PC-3 (cell line): Measurements from ENCODE around the gene REXO4. TPM values are rescaled to one million over a fixed set of nuclear protein-coding genes. Genes with fewer than 3 reads are reported as not detected.

ENCODE experiments used
- ATAC-seq: fragments of 200-7000 bp; cut with Tn5 transposase; 2 replicates; pipeline ENCODE4 v1.9.1; 2020; ENCODE audit warnings: mild to moderate bottlenecking, moderate library complexity
- BruUV-seq: library from RNA; stranded (reverse); fragments of 400-500 nt; replicated peaks from 2 replicates; lab custom pipeline; 2021; lab: Mats Ljungman, UMichigan
- CTCF ChIA-PET: fragments of 300-600 bp; sonication (Branson Sonifier 250); formaldehyde crosslinking; loops from one replicate; lab custom pipeline; 2022; ENCODE audit warnings: antibody characterized with exemption; lab: Charles Lee
- POLR2A ChIA-PET: fragments of 300-600 bp; sonication (Branson Sonifier 250); formaldehyde crosslinking; loops from one replicate; lab custom pipeline; 2022; ENCODE audit warnings: antibody characterized with exemption; ENCODE audit not compliant: unreplicated experiment; lab: Charles Lee
- DNase-seq: peaks from one replicate; pipeline ENCODE4 v3.0.0-alpha.2; 2015
- H2AFZ ChIP-seq: fragments of 300-600 bp; sonication (generic); 2 replicates; pipeline ENCODE4 v1.6.0; 2016; ENCODE audit warnings: antibody characterized with exemption, low read length
- H3F3A ChIP-seq: fragments of 300-600 bp; sonication (generic); one replicate; pipeline ENCODE4 v1.6.0; 2017; ENCODE audit warnings: antibody characterized with exemption, low read length, control low read depth, mild to moderate bottlenecking; ENCODE audit not compliant: unreplicated experiment
- H3K27ac ChIP-seq: fragments of 300-600 bp; sonication (generic); 2 replicates; pipeline ENCODE4 v1.5.1; 2016; ENCODE audit warnings: mild to moderate bottlenecking, low read length
- H3K27me3 ChIP-seq: fragments of 300-600 bp; sonication (generic); 2 replicates; pipeline ENCODE4 v1.6.1; 2016; ENCODE audit warnings: low read length, mixed read lengths
- H3K36me3 ChIP-seq: fragments of 300-600 bp; sonication (generic); 2 replicates; pipeline ENCODE4 v1.6.1; 2016; ENCODE audit warnings: low read depth, mixed run types, low read length, mixed read lengths
- H3K4me1 ChIP-seq: fragments of 300-600 bp; sonication (generic); 2 replicates; pipeline ENCODE4 v1.5.1; 2016; ENCODE audit warnings: low read length; ENCODE audit not compliant: insufficient read depth
- H3K4me2 ChIP-seq: fragments of 300-600 bp; sonication (generic); 2 replicates; pipeline ENCODE4 v1.6.0; 2016; ENCODE audit warnings: low read length
- H3K4me3 ChIP-seq: fragments of 300-600 bp; sonication (generic); 2 replicates; pipeline ENCODE4 v1.5.1; 2016; ENCODE audit warnings: mild to moderate bottlenecking, low read length, mixed read lengths
- H3K79me2 ChIP-seq: fragments of 300-600 bp; sonication (generic); 2 replicates; pipeline ENCODE4 v1.6.1; 2017; ENCODE audit warnings: low read length, mixed read lengths
- H3K9ac ChIP-seq: fragments of 300-600 bp; sonication (generic); 2 replicates; pipeline ENCODE4 v1.6.0; 2016; ENCODE audit warnings: mild to moderate bottlenecking, low read length
- H3K9me2 ChIP-seq: fragments of 300-600 bp; sonication (generic); replicated peaks from 2 replicates; pipeline ENCODE4 v1.6.1; 2016; ENCODE audit warnings: mixed run types, low read length, mixed read lengths
- H3K9me3 ChIP-seq: fragments of 300-600 bp; sonication (generic); 2 replicates; pipeline ENCODE4 v1.6.1; 2016; ENCODE audit warnings: low read length, mixed read lengths
- H4K20me1 ChIP-seq: fragments of 300-600 bp; sonication (generic); 2 replicates; pipeline ENCODE4 v1.6.1; 2016; ENCODE audit warnings: low read length, mixed read lengths
- EZH2 ChIP-seq: fragments of 300-600 bp; sonication (generic); IDR thresholded peaks from one replicate; pipeline ENCODE4 v1.6.1; 2017; ENCODE audit warnings: antibody characterized with exemption, mild to moderate bottlenecking, low read length; ENCODE audit not compliant: unreplicated experiment
- EZH2phosphoT487 ChIP-seq: fragments of 300-600 bp; sonication (generic); IDR thresholded peaks from 2 replicates; pipeline ENCODE4 v1.6.1; 2018; ENCODE audit warnings: mild to moderate bottlenecking, antibody characterized with exemption, low read length, borderline replicate concordance
- intact Hi-C: fragments of 100-400 bp; cut with micrococcal nuclease; formaldehyde crosslinking; loops from 2 replicates; pipeline ENCODE4 v1.9.0; 2023
- total RNA-seq: library from RNA; depleted of rRNA; stranded (reverse); fragments of >200 nt; gene quantifications from 2 replicates; pipeline ENCODE4 v1.2.3, GENCODE V29; 2014
- TF ChIP-seq, protein P1 (sequence below): fragments of 300-600 bp; sonication (generic); conservative IDR thresholded peaks from 2 replicates; pipeline ENCODE4 v1.5.1; 2017; ENCODE audit warnings: antibody characterized with exemption, low read depth, mild to moderate bottlenecking, low read length

Gene REXO4
- total RNA-seq, 1 experiment from 2014 or later, result 34.1 TPM

DNA sequence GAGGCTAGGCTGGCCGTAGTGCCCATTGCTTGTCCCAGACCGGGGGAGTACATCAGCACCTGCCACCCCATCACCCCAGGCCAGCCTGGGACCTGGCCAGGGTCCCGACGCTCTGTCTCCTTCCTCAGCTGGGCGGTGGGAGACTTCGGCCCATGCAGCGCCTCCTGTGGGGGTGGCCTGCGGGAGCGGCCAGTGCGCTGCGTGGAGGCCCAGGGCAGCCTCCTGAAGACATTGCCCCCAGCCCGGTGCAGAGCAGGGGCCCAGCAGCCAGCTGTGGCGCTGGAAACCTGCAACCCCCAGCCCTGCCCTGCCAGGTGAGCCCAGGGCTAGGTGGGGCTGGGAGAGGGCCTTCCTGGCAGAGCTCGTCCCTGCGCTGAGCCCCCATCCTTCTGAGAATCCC lies 25.4 kb upstream of the REXO4 start:
- no peak overlapping the region for H3K27ac ChIP-seq
- no peaks in the 10 kb centered on the region for H3K27me3 ChIP-seq
- no TSS peak for BruUV-seq
- H3F3A ChIP-seq, result no peaks in the 10 kb centered on the region
- no peak for DNase-seq
- POLR2A ChIA-PET, result no interaction called here
- no peak overlapping the region for H3K9ac ChIP-seq
- H3K4me1 ChIP-seq, result no peaks in the 10 kb centered on the region
- intact Hi-C loops, result no loop called here
- CTCF ChIA-PET, result no interaction called here
- no peaks in the 10 kb centered on the region for H4K20me1 ChIP-seq
- no peaks in the 10 kb centered on the region for H3K79me2 ChIP-seq
- no peak for ATAC-seq
- no peak overlapping the region for H2AFZ ChIP-seq
- TF ChIP-seq, protein P1, sequence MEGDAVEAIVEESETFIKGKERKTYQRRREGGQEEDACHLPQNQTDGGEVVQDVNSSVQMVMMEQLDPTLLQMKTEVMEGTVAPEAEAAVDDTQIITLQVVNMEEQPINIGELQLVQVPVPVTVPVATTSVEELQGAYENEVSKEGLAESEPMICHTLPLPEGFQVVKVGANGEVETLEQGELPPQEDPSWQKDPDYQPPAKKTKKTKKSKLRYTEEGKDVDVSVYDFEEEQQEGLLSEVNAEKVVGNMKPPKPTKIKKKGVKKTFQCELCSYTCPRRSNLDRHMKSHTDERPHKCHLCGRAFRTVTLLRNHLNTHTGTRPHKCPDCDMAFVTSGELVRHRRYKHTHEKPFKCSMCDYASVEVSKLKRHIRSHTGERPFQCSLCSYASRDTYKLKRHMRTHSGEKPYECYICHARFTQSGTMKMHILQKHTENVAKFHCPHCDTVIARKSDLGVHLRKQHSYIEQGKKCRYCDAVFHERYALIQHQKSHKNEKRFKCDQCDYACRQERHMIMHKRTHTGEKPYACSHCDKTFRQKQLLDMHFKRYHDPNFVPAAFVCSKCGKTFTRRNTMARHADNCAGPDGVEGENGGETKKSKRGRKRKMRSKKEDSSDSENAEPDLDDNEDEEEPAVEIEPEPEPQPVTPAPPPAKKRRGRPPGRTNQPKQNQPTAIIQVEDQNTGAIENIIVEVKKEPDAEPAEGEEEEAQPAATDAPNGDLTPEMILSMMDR, result no peak
- TF ChIP-seq EZH2 (no peak), EZH2phosphoT487 (no peak)
- H3K4me2 ChIP-seq, result no peak overlapping the region
- H3K9me3 ChIP-seq, result no peaks in the 10 kb centered on the region
- H3K36me3 ChIP-seq, result no peaks in the 10 kb centered on the region
- no peak overlapping the region for H3K4me3 ChIP-seq
- no peaks in the 10 kb centered on the region for H3K9me2 ChIP-seq

DNA sequence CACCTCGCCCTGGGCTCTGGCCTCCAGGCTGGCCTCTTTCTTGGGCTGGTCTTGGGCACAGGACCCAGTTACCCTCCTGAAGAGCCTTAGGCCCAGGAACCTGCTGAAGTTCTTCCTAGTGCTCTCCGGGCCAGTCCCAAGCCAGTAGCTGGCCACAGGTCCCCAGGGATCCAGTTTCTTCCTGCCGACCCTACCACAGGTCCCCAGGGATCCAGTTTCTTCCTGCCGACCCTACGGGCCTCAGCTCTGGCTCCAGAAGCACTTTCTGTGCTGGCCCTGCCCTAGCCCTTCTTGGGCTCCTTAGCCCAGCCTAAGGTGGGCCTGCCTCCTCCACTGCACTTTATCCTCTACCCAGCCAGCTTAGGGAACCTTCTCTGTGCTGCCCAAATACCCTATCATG lies 23.8 kb upstream of the REXO4 start:
- Histone ChIP-seq H3K9ac (no peak overlapping the region), H3K4me1 (no peaks in the 10 kb centered on the region), H3K4me2 (no peak overlapping the region), H3K36me3 (no peaks in the 10 kb centered on the region), H3K27me3 (no peaks in the 10 kb centered on the region), H2AFZ (no peak overlapping the region), H3K9me3 (no peaks in the 10 kb centered on the region), H3K4me3 (no peak overlapping the region), H3K79me2 (no peaks in the 10 kb centered on the region), H4K20me1 (no peaks in the 10 kb centered on the region), H3K9me2 (no peaks in the 10 kb centered on the region), H3K27ac (no peak overlapping the region), H3F3A (no peaks in the 10 kb centered on the region)
- intact Hi-C loops, result no loop called here
- ChIA-PET POLR2A (no interaction called here), CTCF (no interaction called here)
- DNase-seq (no peak), ATAC-seq (no peak)
- no peak for TF ChIP-seq EZH2
- TF ChIP-seq EZH2phosphoT487, result no peak
- TF ChIP-seq, protein P1, result no peak
- BruUV-seq, result no TSS peak

DNA sequence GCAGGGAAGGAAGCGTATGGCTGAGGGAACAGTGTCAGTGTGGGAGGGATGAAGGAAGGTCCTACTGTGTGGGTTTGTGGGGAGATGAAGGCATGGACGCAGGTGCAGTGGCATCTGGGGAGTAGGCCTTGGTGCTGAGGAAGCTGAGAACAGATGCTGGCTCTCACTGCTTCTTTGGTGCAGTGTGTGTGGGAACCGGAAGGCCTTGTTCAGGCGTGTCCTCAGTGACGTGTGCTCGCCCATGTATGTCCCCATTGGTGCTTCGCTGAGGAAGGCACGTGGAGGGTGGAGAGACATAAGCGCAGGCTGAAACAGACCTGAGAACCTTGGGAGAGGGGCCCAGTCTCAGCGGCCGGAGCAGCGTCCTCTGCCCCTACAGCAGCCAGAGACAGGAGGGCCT lies 23.1 kb upstream of the REXO4 start:
- no peak for ATAC-seq
- H4K20me1 ChIP-seq, result no peaks in the 10 kb centered on the region
- ChIA-PET POLR2A (interaction anchor here (0.6 kb wide), 1 partner anchor 553 kb away, joined by 3 read pairs; no protein-coding TSS in a partner anchor), CTCF (no interaction called here)
- no peaks in the 10 kb centered on the region for H3K79me2 ChIP-seq
- H3K4me1 ChIP-seq, result no peaks in the 10 kb centered on the region
- no peaks in the 10 kb centered on the region for H3F3A ChIP-seq
- no peak overlapping the region for H3K27ac ChIP-seq
- DNase-seq, result no peak
- H3K9ac ChIP-seq, result no peak overlapping the region
- intact Hi-C loops, result no loop called here
- TF ChIP-seq, protein P1, result no peak
- no peak for TF ChIP-seq EZH2phosphoT487
- no peak for TF ChIP-seq EZH2
- H3K4me3 ChIP-seq, result no peak overlapping the region
- no peak overlapping the region for H3K4me2 ChIP-seq
- no peak overlapping the region for H2AFZ ChIP-seq
- no peaks in the 10 kb centered on the region for H3K9me2 ChIP-seq
- H3K9me3 ChIP-seq, result no peaks in the 10 kb centered on the region
- H3K27me3 ChIP-seq, result no peaks in the 10 kb centered on the region
- no peaks in the 10 kb centered on the region for H3K36me3 ChIP-seq
- no TSS peak for BruUV-seq
